ENCODE results near the gene FAM83G.
A peak's percentile ranks its signal among the peaks of the same experiment; 100 is the strongest.

FAM83G gene

DNA sequence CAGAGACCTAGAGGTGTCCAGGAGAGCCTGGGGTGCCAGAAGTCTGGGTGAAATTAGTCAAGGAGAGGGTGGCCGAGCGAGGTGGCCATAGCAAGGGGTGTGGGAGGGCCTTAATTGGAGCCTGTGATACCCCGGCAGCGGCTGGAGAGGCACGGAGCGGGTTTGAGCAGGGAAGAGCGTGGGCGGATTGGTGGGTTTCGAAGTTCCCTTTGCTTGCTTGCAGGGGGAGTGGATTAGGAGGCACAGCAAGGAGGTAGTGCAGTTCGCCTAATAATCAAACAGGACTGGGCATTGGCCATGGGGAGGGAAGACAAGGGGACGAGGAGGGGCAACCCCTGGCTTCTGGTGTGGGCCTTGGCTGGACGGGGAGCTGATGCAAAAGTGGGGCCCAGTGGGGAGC lies 5.4 kb upstream of the FAM83G start:
- no peak for DNase-seq

DNA sequence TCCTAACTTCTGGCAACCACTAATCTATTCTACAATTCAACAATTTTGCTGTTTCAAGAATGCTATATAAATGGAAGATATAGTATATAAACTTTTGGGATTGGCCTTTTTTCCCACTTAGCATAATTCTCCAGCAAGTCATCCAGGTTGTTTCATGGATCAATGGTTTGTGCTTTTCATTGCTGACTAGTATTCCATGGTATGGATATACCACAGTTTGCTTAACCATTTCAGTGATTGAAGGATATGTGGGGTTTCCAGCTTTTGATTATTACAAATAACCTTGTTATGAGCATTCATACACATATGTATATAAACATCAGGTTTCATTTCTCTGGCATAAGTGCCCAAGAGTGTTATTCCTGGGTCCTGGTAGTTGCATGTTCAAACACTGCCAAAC lies 2.1 kb upstream of the FAM83G start:
- DNase-seq: no peak

DNA sequence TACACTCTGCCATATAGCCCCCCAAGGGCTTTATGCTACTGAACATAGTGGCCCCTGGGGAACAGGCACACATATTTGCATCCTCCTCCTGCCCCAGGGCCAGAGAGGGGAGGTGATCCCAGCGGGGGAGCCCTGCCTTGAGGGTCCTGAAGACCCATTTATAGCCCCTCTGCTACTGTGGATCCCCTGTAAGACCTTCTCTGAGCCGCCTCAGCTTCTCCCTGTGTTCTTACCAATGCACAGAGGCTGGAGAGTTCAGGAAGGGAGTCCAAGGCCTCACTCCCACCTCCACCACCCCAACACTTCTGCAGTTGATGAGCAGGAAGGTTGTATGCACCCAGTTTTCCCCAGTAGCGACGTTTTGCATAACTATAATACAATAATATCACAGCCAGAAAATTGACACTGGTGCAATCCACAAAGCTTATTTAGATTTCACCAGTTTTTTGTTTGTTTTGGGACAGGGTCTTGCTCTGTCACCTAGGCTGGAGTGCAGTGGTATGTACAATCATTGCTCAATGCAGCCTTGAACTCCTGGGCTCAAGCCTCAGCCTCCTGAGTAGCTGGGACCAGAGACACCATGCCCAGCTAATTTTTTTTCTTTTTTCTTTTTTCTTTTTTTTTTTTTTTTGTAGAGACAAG lies 1.3 kb upstream of the FAM83G start:
- no peak for DNase-seq

DNA sequence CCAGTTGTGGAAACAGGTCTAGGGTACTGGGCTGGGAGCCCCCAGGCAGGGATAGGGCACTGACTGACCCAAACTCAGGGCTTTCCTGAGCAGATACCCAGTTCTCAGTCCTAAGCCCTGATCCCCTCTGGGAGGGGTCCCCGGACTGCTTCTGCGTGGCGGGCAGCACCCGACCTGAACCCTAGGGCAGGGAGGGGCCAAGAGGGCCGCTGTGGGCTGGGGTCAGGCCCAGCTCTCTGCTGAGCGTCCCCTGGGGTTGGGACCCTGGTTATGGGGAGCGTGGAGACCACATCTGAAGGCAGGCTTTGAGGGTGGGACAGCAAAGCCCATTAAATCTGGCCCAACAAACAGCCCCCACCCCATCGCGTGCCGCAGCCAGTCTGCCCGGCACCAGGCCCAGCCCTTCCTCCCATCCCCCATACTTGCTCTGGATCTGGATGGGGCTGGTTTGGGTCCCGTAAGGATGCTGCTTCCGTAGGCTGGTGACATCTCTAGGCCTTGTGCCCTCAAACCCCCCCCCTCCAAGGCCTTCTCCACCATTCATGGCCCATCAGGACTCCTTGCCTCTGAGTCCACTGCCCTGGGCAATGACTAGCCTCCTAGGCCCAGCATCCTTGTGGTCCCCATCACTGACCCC lies 691 bp upstream of the FAM83G start:
- DNase-seq: no peak

GRCh38 chr17:19003543-19004420 lies 782 bp downstream of the FAM83G start:
- peak in 3 of 4 experiments; percentile 9 to 52 (median 35) for DNase-seq

DNA sequence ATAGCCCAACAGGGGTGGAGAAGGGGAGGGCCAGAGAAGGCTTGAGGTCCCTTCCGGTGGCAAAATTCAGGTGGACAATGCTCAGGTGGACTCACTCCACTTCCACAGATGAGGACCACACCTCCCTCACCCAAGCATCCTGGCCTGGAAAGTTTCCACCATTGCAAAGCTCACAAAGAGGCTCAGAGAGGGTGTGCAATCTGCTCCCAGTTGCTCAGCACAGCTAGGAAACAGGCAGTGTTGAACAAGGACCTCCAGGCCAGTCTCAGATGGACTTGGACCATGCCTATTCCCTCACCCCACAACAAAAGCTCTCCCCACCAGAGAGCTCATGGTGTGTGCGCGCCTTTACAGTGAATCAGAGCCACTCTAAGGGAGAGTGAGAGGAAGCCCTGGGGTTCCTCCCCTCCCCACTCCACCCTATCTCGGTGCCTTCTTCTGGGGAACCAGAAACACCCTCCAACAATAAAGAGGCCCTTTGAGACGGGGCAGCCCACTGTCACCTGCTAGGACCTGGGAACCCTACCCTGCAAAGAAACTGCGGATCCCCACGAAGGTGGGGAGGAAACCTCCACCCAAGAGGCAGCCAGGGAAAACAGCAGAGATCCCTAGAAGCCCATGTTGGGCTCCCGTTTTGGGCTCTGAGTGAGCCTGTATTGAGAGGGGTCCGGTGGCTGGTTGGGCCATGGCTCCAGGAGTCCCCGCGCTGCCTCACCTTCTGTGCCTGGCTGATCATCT lies 1.6 kb downstream of the FAM83G start:
- peak in 3 of 4 experiments; percentile 5 to 25 (median 21) for DNase-seq

DNA sequence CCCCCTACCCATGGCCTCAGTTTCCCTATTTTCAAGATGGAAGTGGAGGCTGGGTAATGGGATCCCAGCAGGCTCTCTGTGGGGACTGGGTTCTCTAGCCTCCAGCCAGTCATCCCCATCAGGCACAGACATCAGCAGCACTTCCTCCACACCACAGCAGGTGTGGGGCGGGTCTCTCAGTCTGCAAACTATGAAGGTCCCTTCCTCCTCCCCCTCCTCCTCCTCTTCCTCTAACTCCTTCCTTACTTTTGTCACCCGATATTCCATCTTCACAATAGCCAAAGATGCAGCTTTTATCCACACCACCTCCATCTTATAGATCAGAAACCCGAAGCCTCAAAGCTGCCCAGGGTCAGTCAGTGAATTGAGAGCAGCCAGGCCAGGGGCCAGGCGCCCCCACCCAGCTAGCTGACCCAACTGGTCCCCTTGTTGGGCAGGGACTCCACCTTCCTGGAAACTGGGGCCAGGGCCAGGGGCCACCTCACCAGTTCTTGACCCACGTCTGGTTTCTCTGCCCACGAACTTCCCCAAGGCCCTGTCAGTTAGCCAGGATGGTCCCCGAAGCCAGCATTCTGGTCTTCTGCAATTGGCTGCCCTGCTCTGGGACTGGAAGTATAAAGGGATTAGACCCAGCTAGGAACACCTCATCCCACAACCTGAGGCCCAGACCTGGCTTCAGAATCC lies 2.5 kb downstream of the FAM83G start:
- DNase-seq: peak in 3 of 4 experiments; percentile 26 to 45 (median 40)

DNA sequence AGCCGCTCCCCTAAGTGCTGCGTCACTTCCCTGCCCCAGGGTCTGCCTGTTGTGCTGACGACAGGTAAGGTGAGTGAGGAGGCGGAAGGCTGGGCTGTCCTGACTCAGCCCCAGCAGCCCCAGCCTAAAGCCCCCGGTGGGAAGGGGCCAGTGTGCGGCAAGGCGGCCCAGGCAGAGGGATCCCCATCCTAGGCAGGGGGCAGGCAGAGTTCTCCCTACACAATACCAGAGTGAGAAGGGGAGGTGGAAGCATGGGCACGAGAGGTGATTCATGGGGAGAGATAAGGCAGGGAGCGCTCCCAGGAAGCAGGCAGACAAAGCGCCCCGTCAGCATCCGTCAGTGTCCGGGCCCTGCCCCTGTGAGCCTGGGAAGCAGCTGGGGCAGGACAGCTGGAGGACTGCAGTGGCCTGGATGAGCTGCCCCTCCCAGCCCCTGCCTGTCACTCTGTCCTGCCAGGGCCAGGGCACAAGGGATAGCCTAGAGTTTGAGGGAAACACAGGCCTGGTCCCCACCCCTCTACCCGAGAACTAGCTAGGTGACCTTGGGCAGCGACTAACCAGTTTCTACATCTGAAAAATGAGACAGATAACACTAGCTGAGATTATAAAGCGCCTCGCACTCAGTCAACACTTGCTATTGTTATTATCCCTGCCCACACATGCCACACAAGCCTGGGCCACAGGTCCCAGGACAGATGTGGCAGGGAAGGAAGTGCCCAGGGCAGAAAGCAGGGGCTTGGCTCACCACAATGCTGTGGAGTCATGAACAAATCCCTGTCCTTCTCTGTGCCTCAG lies 3.8 kb downstream of the FAM83G start:
- DNase-seq: no peak

DNA sequence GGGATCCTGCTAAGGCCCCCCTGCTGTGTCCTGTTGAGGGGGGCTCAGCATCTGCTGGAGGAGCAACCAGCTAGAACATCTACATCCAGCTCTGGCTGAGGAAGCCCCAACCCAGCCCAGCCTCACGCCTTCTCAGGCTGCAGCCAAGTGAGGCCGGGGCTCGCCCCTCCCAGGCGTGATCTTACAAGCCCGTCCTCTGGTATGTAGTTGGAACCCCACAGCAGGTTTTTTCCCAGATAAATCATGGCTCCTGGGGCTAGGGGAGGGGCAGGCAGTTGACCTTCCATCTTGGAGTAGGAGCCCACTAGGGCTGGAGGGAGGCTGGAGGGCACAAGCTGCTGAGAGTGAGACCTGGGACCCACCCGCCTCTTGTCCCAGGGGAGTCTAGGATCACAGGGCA lies 4.7 kb downstream of the FAM83G start:
- no peak for DNase-seq

GRCh38 chr17:18999394-18999793 lies 5.2 kb downstream of the FAM83G start:
- DNase-seq: no peak

DNA sequence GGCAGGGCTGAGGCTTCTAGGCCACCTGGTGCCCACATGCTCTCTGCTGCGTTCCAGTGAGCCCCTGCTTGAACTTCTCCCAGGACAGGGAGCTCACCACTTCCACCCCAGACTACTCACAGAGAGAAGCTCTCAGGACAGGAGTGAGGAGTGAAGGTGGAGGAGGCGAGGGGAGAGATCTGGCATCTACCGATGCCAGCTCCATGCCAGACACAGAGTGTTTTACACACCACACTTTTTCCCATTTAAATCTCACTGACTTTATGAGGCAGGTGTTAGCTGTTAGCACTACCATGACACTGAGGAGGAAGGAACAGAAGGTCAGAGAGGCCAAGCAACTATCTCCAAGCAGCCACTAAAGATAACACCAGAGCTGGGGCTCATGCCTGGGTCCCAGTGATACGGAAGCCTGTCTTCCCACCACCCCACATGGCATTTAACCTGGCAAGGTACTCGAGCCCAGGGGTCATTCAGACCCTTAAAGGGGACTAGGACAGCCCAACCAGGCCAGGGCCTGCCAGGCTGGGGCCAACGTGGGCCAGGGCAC lies 6.8 kb downstream of the FAM83G start:
- no peak for DNase-seq

GRCh38 chr17:18996458-18996857 lies 8.1 kb downstream of the FAM83G start:
- no peak for DNase-seq

DNA sequence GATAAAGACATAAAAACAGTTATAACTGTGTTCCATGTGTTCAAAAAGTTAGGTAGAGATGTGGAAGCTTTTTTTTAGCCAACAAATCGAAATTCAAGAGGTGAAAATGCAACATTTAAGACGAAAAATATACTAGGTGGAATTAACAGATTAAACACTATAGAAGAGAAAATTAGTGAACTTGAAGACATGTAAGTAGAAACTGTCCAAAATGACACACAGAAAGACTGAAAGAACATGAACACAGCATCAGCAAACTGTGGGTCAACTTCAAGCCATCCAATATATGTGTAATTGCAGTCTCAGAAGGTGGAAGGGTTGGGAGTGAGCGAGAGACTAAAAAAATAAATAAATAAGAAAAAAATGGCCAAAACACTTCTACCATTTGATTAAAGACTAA lies 9.3 kb downstream of the FAM83G start:
- DNase-seq: no peak

- DNase-seq: no peak
These were observed 9.9 kb downstream of the FAM83G start for GRCh38 chr17:18994631-18995030.

GRCh38 chr17:18993905-18994526 lies 10.5 kb downstream of the FAM83G start:
- peak in 1 of 4 experiments; percentile 22 for DNase-seq

DNA sequence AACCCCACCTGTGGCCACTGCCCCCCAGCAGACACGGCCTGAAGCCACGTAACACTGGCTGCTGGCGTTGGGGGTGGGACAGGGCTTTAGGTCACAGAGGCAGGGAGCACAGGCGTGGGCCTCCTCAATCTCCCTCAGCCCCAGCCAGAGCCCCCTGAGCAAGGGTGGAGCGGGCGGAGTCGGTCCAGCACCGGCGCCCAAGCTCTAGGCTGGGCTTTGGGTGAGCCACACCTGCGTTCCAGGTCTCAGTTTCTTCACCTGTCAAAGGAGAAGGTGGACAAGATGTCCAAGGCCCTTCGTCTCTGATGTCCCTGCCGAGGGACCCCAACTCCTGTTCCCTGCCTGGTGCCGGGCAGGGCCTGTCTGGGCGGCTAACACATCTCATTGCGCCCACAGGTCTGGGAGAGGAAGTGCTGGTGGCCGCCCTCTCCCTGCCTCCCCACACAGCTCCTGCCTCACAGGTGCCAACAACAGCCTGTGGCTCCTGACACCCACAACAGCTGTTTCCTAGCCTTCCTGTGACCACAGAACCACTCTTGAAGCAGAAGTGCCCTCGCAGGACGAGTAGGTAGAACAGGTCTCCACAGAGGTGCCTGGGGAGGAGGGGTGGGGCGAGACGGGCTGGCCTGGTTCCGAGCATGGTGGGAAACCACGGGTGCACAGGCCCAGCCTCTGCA lies 12.0 kb downstream of the FAM83G start:
- peak in 1 of 4 experiments; percentile 25 for DNase-seq

- DNase-seq: no peak
These were observed 12.8 kb downstream of the FAM83G start for GRCh38 chr17:18991531-18992315.

- DNase-seq: no peak
These were observed 14.2 kb downstream of the FAM83G start for GRCh38 chr17:18990331-18990730.

GRCh38 chr17:18988546-18989173 lies 15.9 kb downstream of the FAM83G start:
- DNase-seq: no peak
